ENCODE measurements around the gene PLA2G4B.

DNA sequence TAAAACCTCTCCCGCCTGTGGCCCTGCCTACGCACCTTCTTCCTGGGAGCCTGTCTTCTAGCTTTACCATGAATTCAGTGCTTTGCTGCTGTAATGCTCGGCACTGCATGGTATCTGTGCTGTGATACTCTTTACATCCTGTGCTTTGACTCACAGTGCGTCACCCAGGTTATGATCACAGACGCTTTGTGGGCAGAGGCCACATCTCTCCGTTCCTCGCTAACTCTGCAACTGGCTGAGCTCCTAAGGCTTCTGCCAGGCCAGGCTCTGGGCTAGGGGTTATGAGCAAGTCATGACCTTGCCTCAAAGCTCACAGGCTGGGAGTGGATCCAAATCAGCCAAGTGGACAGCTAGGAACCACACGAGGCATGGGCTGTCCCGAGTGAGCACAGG is 32.0 kb downstream of the PLA2G4B start:
- TF ChIP-seq CTCF (IDR thresholded peaks at IDR 0.05), result no peak
- TF ChIP-seq ZFX (IDR thresholded peaks at IDR 0.05; ENCODE audit: borderline replicate concordance), result no peak

Data from 22Rv1 (cell line).